Lower leg skin (tissue), 3 donors: ENCODE results near the gene FOXP1.

Source experiments
- CTCF ChIP-seq, 3 donors: fragments of 450-650 bp; IDR thresholded peaks; one replicate each; pipeline ENCODE4 v1.5.1; 2016; ENCODE audit warnings: antibody characterized with exemption in 3 of 3, mild to moderate bottlenecking in 3 of 3, moderate library complexity in 2 of 3
- POLR2A ChIP-seq, 2 donors: fragments of 450-650 bp; IDR thresholded peaks; one replicate each; pipeline ENCODE4 v1.6.1; 2016 to 2017; ENCODE audit warnings: antibody characterized with exemption in 2 of 2, mild to moderate bottlenecking in 1 of 2, moderate library complexity in 1 of 2

GRCh38 chr3:71323558-71323957, 260.0 kb downstream of the FOXP1 start:
- TF ChIP-seq CTCF (IDR thresholded peaks at IDR 0.05) (no peak), POLR2A (IDR thresholded peaks at IDR 0.05) (no peak)
